ENCODE data around the gene FHIP1B.

The FHIP1B gene

GRCh38 chr11:6199174-6199810 lies 35.1 kb downstream of the FHIP1B start, which contains the start of gene OR52W1:
Gene OR52W1, plus strand, starts transcription at chr11:6199224. Its CDS starts 0 bp downstream, at chr11:6199224.
- no peak for DNase-seq

- DNase-seq, result no peak
Measured at GRCh38 chr11:6197466-6198200, 36.8 kb downstream of the FHIP1B start.

GRCh38 chr11:6196396-6196795 lies 38.0 kb downstream of the FHIP1B start:
- no peak for DNase-seq

- DNase-seq, result no peak
Measured at GRCh38 chr11:6194065-6194581, 40.3 kb downstream of the FHIP1B start.

GRCh38 chr11:6191742-6192141 lies 42.7 kb downstream of the FHIP1B start:
- no peak for DNase-seq

GRCh38 chr11:6175440-6175839 lies 59.0 kb downstream of the FHIP1B start:
- DNase-seq, result no peak

- no peak for DNase-seq
Measured at GRCh38 chr11:6170226-6170625, 64.2 kb downstream of the FHIP1B start, which contains the start of gene OR52B2. Gene OR52B2, minus strand, starts transcription at chr11:6170326. Its CDS starts 0 bp downstream, at chr11:6170326.
